H1 (cell line): ENCODE results near the gene PDCD7. TPM values are rescaled to one million over a fixed set of nuclear protein-coding genes. Genes with fewer than 3 reads are reported as not detected.

ENCODE experiments used
- CTCF ChIA-PET: fragments of 300-600 bp; sonication (Branson Sonifier 250); formaldehyde crosslinking; loops from one replicate; lab custom pipeline; 2021; ENCODE audit not compliant: partially characterized antibody; lab: Charles Lee
- POLR2A ChIA-PET: fragments of 300-600 bp; sonication (Branson Sonifier 250); formaldehyde crosslinking; loops from one replicate; lab custom pipeline; 2021; ENCODE audit warnings: inconsistent platforms; ENCODE audit not compliant: partially characterized antibody; lab: Charles Lee
- DNase-seq, 2 experiments: peaks; one replicate each; pipeline versions ENCODE4 v3.0.0 to v3.0.0-alpha.2; 2010 to 2022; ENCODE audit warnings: low spot score in 2 of 2, low read depth in 1 of 2, mixed read lengths in 1 of 2
- FAIRE-seq: peaks from 2 replicates; lab custom pipeline; 2011; peaks lifted over from hg19 to GRCh38; lab: Jason Lieb, UNC
- H2AFZ ChIP-seq: 2 replicates; pipeline ENCODE4 v1.8.1; 2012; ENCODE audit warnings: low read length, inconsistent platforms
- H2AK5ac ChIP-seq: 2 replicates; pipeline ENCODE4 v1.6.1; 2013; ENCODE audit warnings: low read depth, low read length
- H2BK120ac ChIP-seq: replicated peaks from 2 replicates; pipeline ENCODE3; 2013; ENCODE audit warnings: low read depth, low read length, inconsistent platforms
- H2BK12ac ChIP-seq: 2 replicates; pipeline ENCODE4 v1.6.1; 2013; ENCODE audit warnings: low read depth, low read length
- H2BK15ac ChIP-seq: 2 replicates; pipeline ENCODE4 v1.6.1; 2013; ENCODE audit warnings: low read length
- H2BK20ac ChIP-seq: 2 replicates; pipeline ENCODE4 v1.6.1; 2013; ENCODE audit warnings: low read length
- H2BK5ac ChIP-seq: 2 replicates; pipeline ENCODE4 v1.6.1; 2013; ENCODE audit warnings: low read depth, low read length
- H3K14ac ChIP-seq: 2 replicates; pipeline ENCODE4 v1.6.1; 2013; ENCODE audit warnings: inconsistent platforms; ENCODE audit not compliant: insufficient read length
- H3K18ac ChIP-seq: 2 replicates; pipeline ENCODE4 v1.6.1; 2013; ENCODE audit warnings: low read length; ENCODE audit errors: extremely low read depth
- H3K23ac ChIP-seq: 2 replicates; pipeline ENCODE4 v1.6.1; 2013; ENCODE audit warnings: inconsistent platforms; ENCODE audit not compliant: insufficient read length
- H3K23me2 ChIP-seq: 2 replicates; pipeline ENCODE4 v1.6.1; 2013; ENCODE audit warnings: low read depth, low read length
- H3K27ac ChIP-seq: 2 replicates; pipeline ENCODE4 v1.6.1; 2011; ENCODE audit warnings: low read depth, low read length, inconsistent platforms
- H3K27me3 ChIP-seq, 4 experiments: replicated peaks in 1 of 4; 1 replicate in 1 of 4; 2 replicates in 3 of 4; pipeline versions ENCODE4 v1.6.1 to v1.8.1; 2011 to 2013; ENCODE audit warnings: low read length in 3 of 4, mild to moderate bottlenecking in 3 of 4, inconsistent platforms in 2 of 4, mixed read lengths in 2 of 4, moderate library complexity in 1 of 4; ENCODE audit not compliant: control insufficient read depth in 3 of 4, insufficient read depth in 3 of 4; ENCODE audit errors: extremely low read depth in 1 of 4
- H3K36me3 ChIP-seq, 4 experiments: 2 replicates each; pipeline versions ENCODE4 v1.6.1 to v1.8.1; 2011 to 2013; ENCODE audit warnings: mild to moderate bottlenecking in 4 of 4, low read length in 3 of 4, moderate library complexity in 2 of 4, control low read depth in 1 of 4, inconsistent platforms in 1 of 4; ENCODE audit not compliant: insufficient read depth in 4 of 4, control insufficient read depth in 2 of 4
- H3K4ac ChIP-seq: replicated peaks from 2 replicates; pipeline ENCODE3; 2013; ENCODE audit warnings: low read length, low read depth, mixed read lengths, inconsistent platforms; ENCODE audit not compliant: insufficient read length
- H3K4me1 ChIP-seq, 4 experiments: replicated peaks in 1 of 4; 1 replicate in 1 of 4; 2 replicates in 3 of 4; pipeline versions ENCODE4 v1.6.1 to v1.8.1; 2011 to 2013; ENCODE audit warnings: low read length in 3 of 4, inconsistent platforms in 2 of 4, mixed read lengths in 1 of 4; ENCODE audit not compliant: insufficient read depth in 4 of 4, control insufficient read depth in 3 of 4
- H3K4me2 ChIP-seq, 2 experiments: 2 replicates each; pipeline versions ENCODE4 v1.6.1 to v1.8.1; 2011 to 2013; ENCODE audit warnings: low read depth in 2 of 2, low read length in 2 of 2, control low read depth in 1 of 2, inconsistent platforms in 1 of 2, mild to moderate bottlenecking in 1 of 2; ENCODE audit not compliant: insufficient read depth in 1 of 2
- H3K4me3 ChIP-seq, 4 experiments: fragments of 200-600, 300-600 bp in 1 of 4; sonication (generic), shearing (Covaris generic), sonication (Bioruptor Twin) in 1 of 4; 2 replicates each; pipeline versions ENCODE4 v1.5.1 to v1.8.1; 2011 to 2016; ENCODE audit warnings: low read length in 4 of 4, low read depth in 3 of 4, control low read depth in 2 of 4, inconsistent platforms in 2 of 4, mild to moderate bottlenecking in 2 of 4, mixed read lengths in 1 of 4, moderate library complexity in 1 of 4; ENCODE audit not compliant: insufficient read depth in 2 of 4; ENCODE audit errors: extremely low read depth in 1 of 4
- H3K56ac ChIP-seq: replicated peaks from 2 replicates; pipeline ENCODE3; 2013; ENCODE audit warnings: low read depth, mild to moderate bottlenecking, mixed read lengths, low read length, inconsistent platforms; ENCODE audit not compliant: insufficient read length
- H3K79me1 ChIP-seq: 2 replicates; pipeline ENCODE4 v1.6.1; 2013; ENCODE audit warnings: low read depth, low read length, control low read depth
- H3K79me2 ChIP-seq, 2 experiments: 2 replicates each; pipeline versions ENCODE4 v1.6.1 to v1.8.1; 2012 to 2013; ENCODE audit warnings: low read length in 2 of 2, mild to moderate bottlenecking in 2 of 2, inconsistent platforms in 1 of 2; ENCODE audit not compliant: insufficient read depth in 2 of 2, control insufficient read depth in 1 of 2
- H3K9ac ChIP-seq, 4 experiments: replicated peaks in 1 of 4; 1 replicate in 1 of 4; 2 replicates in 3 of 4; pipeline versions ENCODE4 v1.6.1 to v1.8.1; 2011 to 2013; ENCODE audit warnings: low read depth in 3 of 4, low read length in 3 of 4, control low read depth in 2 of 4, mild to moderate bottlenecking in 2 of 4, moderate library complexity in 2 of 4, inconsistent platforms in 1 of 4; ENCODE audit errors: extremely low read depth in 1 of 4
- H3K9me3 ChIP-seq, 2 experiments: 2 replicates each; pipeline versions ENCODE4 v1.6.1 to v1.8.1; 2012 to 2013; ENCODE audit warnings: mild to moderate bottlenecking in 2 of 2, moderate library complexity in 2 of 2, control low read depth in 1 of 2, inconsistent platforms in 1 of 2, low read depth in 1 of 2, low read length in 1 of 2, mixed read lengths in 1 of 2; ENCODE audit not compliant: insufficient read depth in 2 of 2
- H4K20me1 ChIP-seq, 2 experiments: replicated peaks in 1 of 2; 2 replicates each; pipeline versions ENCODE3 to v1.8.1; 2011 to 2013; ENCODE audit warnings: inconsistent platforms in 2 of 2, low read length in 2 of 2, mild to moderate bottlenecking in 1 of 2; ENCODE audit not compliant: insufficient read depth in 2 of 2, control insufficient read depth in 1 of 2
- H4K5ac ChIP-seq: 2 replicates; pipeline ENCODE4 v1.6.1; 2013; ENCODE audit warnings: low read length, low read depth, mixed read lengths, inconsistent platforms; ENCODE audit not compliant: insufficient read length
- H4K8ac ChIP-seq: 2 replicates; pipeline ENCODE4 v1.8.0; 2013; ENCODE audit warnings: mild to moderate bottlenecking, moderate library complexity, low read length, inconsistent platforms; ENCODE audit not compliant: insufficient read depth; ENCODE audit errors: extremely low read depth
- H4K91ac ChIP-seq: replicated peaks from 2 replicates; pipeline ENCODE3; 2013; ENCODE audit warnings: low read length, mixed read lengths, inconsistent platforms; ENCODE audit not compliant: insufficient read length
- CTBP2 ChIP-seq: IDR thresholded peaks from 2 replicates; pipeline ENCODE4 v1.7.0; 2011; ENCODE audit warnings: borderline replicate concordance, mild to moderate bottlenecking, moderate library complexity, mixed read lengths, low read length; ENCODE audit not compliant: insufficient read depth, insufficient read length
- JUND ChIP-seq: IDR thresholded peaks from 2 replicates; pipeline ENCODE4 v1.6.1; 2011; ENCODE audit warnings: mild to moderate bottlenecking, improper control_type of control experiment, low read length
- POLR2A ChIP-seq, 2 experiments: IDR thresholded peaks; 1 replicate in 1 of 2; 2 replicates in 1 of 2; pipeline ENCODE4 v1.6.1; 2011; ENCODE audit warnings: low read depth in 2 of 2, low read length in 2 of 2, mild to moderate bottlenecking in 2 of 2; ENCODE audit errors: control extremely low read depth in 1 of 2
- RAD21 ChIP-seq, 2 experiments: IDR thresholded peaks in 1 of 2; conservative IDR thresholded peaks in 1 of 2; 2 replicates each; pipeline ENCODE4 v1.6.1; 2011; ENCODE audit warnings: low read depth in 2 of 2, low read length in 2 of 2, improper control_type of control experiment in 1 of 2, inconsistent platforms in 1 of 2, mild to moderate bottlenecking in 1 of 2, moderate library complexity in 1 of 2
- RBBP5 ChIP-seq: IDR thresholded peaks from 2 replicates; pipeline ENCODE4 v1.7.1; 2012; ENCODE audit warnings: low read depth, mild to moderate bottlenecking, inconsistent platforms, low read length, moderate library complexity, borderline replicate concordance
- RXRA ChIP-seq: IDR thresholded peaks from 2 replicates; pipeline ENCODE4 v1.6.1; 2011; ENCODE audit warnings: low read depth, mild to moderate bottlenecking, low read length, moderate library complexity; ENCODE audit not compliant: insufficient read depth
- WGBS, 2 experiments: shearing (Covaris generic) in 1 of 2; methylation state at CpG; one replicate each; pipeline versions ENCODE4 v1.1.6 to v1.1.7; 2013 to 2015; ENCODE audit warnings: low lambda C conversion rate in 2 of 2, mixed read lengths in 2 of 2, inconsistent platforms in 1 of 2, low coverage in 1 of 2, missing lambda C conversion rate in 1 of 2; ENCODE audit not compliant: insufficient replicate concordance in 2 of 2, insufficient coverage in 1 of 2, insufficient read length in 1 of 2; ENCODE audit errors: extremely low coverage in 1 of 2, missing lambda C conversion rate in 1 of 2; 5-methylcytosine and 5-hydroxymethylcytosine counted together
- polyA plus RNA-seq, 7 experiments: library from polyadenylated mRNA; depleted of rRNA in 3 of 7; stranded (reverse) in 5 of 7; unstranded in 2 of 7; fragments of >200 nt in 5 of 7; fragments of 200-250 nt in 2 of 7; gene quantifications; 1 replicate in 5 of 7; 2 replicates in 1 of 7; 4 replicates in 1 of 7; pipeline versions ENCODE4 v1.2.1 to v1.2.3, GENCODE V29; 2011 to 2013; ENCODE audit warnings: missing spikeins in 2 of 7, mixed read lengths in 2 of 7
- total RNA-seq: library from RNA; stranded (reverse); fragmentation: NEBNext Ultra II Directional; extraction: Animal tissue kit (Norgen Biotek cat#: 25700); gene quantifications from 2 replicates; pipeline ENCODE4 v1.2.1, GENCODE V29; 2021
- TF ChIP-seq, protein P1 (sequence below): IDR thresholded peaks from 2 replicates; pipeline ENCODE4 v1.6.1; 2012; ENCODE audit warnings: inconsistent platforms

Gene PDCD7
- total and polyA plus RNA-seq, 2 of the 8 experiments (the other 6 are each of a cell fraction or from before 2014, with no cell fraction given) = 11.5 to 25.6 TPM

DNA sequence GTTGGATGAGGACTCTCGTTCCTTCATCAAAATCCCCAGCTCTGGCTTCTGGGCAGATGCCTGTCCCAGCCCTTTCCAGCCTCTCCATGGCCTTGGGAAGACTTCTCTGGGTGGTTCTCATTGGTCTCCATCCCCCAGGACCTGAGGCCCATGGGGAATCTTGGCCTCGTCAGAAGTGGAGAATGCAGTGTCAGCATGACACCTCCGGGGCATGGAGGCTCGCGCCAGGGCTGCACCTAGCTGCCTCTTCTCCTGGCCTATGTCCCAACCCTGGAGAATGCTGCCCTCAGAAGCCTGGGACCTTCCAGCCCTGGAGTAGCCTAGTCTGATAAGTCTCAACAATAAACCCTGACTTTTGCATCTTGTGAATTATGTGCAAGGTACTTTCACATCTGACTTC, 54.0 kb downstream of the PDCD7 start:
- WGBS, 2 experiments = 89% methylated on average over 5 of the region's 5 CpGs; no CpG with 5 or more reads in 1 of the 2 experiments
- no peaks in the 10 kb centered on the region for H3K79me2 ChIP-seq

More for the DNA sequence above, 54.0 kb downstream of the PDCD7 start:
- Histone ChIP-seq H2BK5ac (no peak overlapping the region), H3K36me3 (no peaks in the 10 kb centered on the region), H4K5ac (no peak overlapping the region), H3K4me1 (peaks cover 15 to 28% (median 17%) of the 10 kb centered on the region in 4 experiments), H3K4me2 (no peak overlapping the region), H2BK20ac (no peak overlapping the region), H3K4me3 (no peak overlapping the region), H2AK5ac (no peak overlapping the region), H3K27ac (no peak overlapping the region), H4K20me1 (no peaks in the 10 kb centered on the region), H3K27me3 (peaks cover 0 to 9% (median 8%) of the 10 kb centered on the region in 4 experiments; a peak in 5 of 7 replicates), H2BK15ac (0 out of 2 replicates have a peak overlapping the region, but pooled peaks have one; percentile 72), H4K91ac (no peak overlapping the region), H3K14ac (no peak overlapping the region), H3K56ac (no peak overlapping the region), H2BK12ac (no peak overlapping the region), H3K23ac (no peak overlapping the region), H3K23me2 (no peaks in the 10 kb centered on the region; the same call in 1 of the 2 replicates), H3K9me3 (no peaks in the 10 kb centered on the region), H4K8ac (no peak overlapping the region), H3K9ac (no peak overlapping the region), H3K79me1 (no peaks in the 10 kb centered on the region), H2AFZ (no peak overlapping the region), H3K4ac (no peak overlapping the region), H2BK120ac (no peak overlapping the region), H3K18ac (no peak overlapping the region)
- ChIA-PET CTCF (interaction anchor here (0.8 to 32.9 kb wide), 5 partner anchors 8 to 45 kb away, joined by 3 to 1213 read pairs (median 32); partner anchors contain the start of genes RASL12 and SLC51B), POLR2A (interaction anchor here (1.1 to 14.5 kb wide), 2 partner anchors 12 to 225 kb away, joined by 4 to 93 read pairs; partner anchors contain the start of genes RASL12 and RNU5B-1)
- TF ChIP-seq JUND = no peak
- no peak for TF ChIP-seq RAD21 (IDR thresholded peaks at IDR 0.05 in 1 of 2, conservative IDR thresholded peaks at IDR 0.05 in 1 of 2; ENCODE audit: low read depth in 2 of 2, low read length in 2 of 2)
- no peak for TF ChIP-seq CTBP2
- TF ChIP-seq RBBP5 = no peak
- no peak for TF ChIP-seq RXRA
- TF ChIP-seq POLR2A (IDR thresholded peaks at IDR 0.05; ENCODE audit: control extremely low read depth in 1 of 2, low read depth in 2 of 2, low read length in 2 of 2) = no peak
- TF ChIP-seq, protein P1, sequence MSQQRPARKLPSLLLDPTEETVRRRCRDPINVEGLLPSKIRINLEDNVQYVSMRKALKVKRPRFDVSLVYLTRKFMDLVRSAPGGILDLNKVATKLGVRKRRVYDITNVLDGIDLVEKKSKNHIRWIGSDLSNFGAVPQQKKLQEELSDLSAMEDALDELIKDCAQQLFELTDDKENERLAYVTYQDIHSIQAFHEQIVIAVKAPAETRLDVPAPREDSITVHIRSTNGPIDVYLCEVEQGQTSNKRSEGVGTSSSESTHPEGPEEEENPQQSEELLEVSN = no peak
- DNase-seq (no peak), FAIRE-seq (no peak)
